ENCODE results near the gene ATP6V0C. TPM values are rescaled to one million over a fixed set of nuclear protein-coding genes. Genes with fewer than 3 reads are reported as not detected.

ATP6V0C gene
- polyA plus RNA-seq, 1 donor: 112 TPM

GRCh38 chr16:2508722-2509400, 4.9 kb upstream of the ATP6V0C start:
- no peak for DNase-seq (ENCODE audit: low read depth)

- no peak for DNase-seq (ENCODE audit: low read depth)
These were observed 2.5 kb upstream of the ATP6V0C start for GRCh38 chr16:2511128-2511800.

GRCh38 chr16:2511996-2512734, 1.6 kb upstream of the ATP6V0C start:
- no peak for DNase-seq (ENCODE audit: low read depth)

GRCh38 chr16:2512735-2513404, 882 bp upstream of the ATP6V0C start:
- DNase-seq (ENCODE audit: low read depth): no peak

GRCh38 chr16:2514333-2515179, 804 bp downstream of the ATP6V0C start:
- no peak for DNase-seq (ENCODE audit: low read depth)

GRCh38 chr16:2515180-2515851, 1.6 kb downstream of the ATP6V0C start:
- no peak for DNase-seq (ENCODE audit: low read depth)

- DNase-seq (ENCODE audit: low read depth): no peak
These were observed 2.9 kb downstream of the ATP6V0C start for GRCh38 chr16:2516391-2517240.

- DNase-seq (ENCODE audit: low read depth): no peak
These were observed 4.3 kb downstream of the ATP6V0C start for GRCh38 chr16:2517954-2518605.

GRCh38 chr16:2518823-2519710, 5.3 kb downstream of the ATP6V0C start:
- DNase-seq (ENCODE audit: low read depth): no peak

GRCh38 chr16:2519711-2520080, 5.9 kb downstream of the ATP6V0C start:
- no peak for DNase-seq (ENCODE audit: low read depth)

- DNase-seq (ENCODE audit: low read depth): peak; percentile 55
These were observed 6.5 kb downstream of the ATP6V0C start, which contains the start of gene AMDHD2 for GRCh38 chr16:2520097-2520783. Gene AMDHD2, plus strand, starts transcription at chr16:2520371. Its CDS starts 88 bp downstream, at chr16:2520459.

GRCh38 chr16:2520784-2521531, 7.2 kb downstream of the ATP6V0C start:
- DNase-seq (ENCODE audit: low read depth): no peak

GRCh38 chr16:2523801-2524231, 10.1 kb downstream of the ATP6V0C start:
- DNase-seq (ENCODE audit: low read depth): no peak

- DNase-seq (ENCODE audit: low read depth): no peak
These were observed 10.7 kb downstream of the ATP6V0C start for GRCh38 chr16:2524339-2524938.

GRCh38 chr16:2526135-2526534, 12.4 kb downstream of the ATP6V0C start:
- DNase-seq (ENCODE audit: low read depth): no peak

GRCh38 chr16:2527071-2527783, 13.5 kb downstream of the ATP6V0C start:
- no peak for DNase-seq (ENCODE audit: low read depth)

Measured in forelimb muscle (tissue), 1 donor.